Activated T-helper 17 cell treated with anti-CD3 and anti-CD28 coated beads, Interleukin-2, amount 50 U/mL, for 72 hours (primary cell): ENCODE measurements around the gene OLA1. TPM values are rescaled to one million over a fixed set of nuclear protein-coding genes. Genes with fewer than 3 reads are reported as not detected.
A peak's percentile ranks its signal among the peaks of the same experiment; 100 is the strongest.
"Not testable (repeated sequence)": the region's sequence is repeated elsewhere in the genome, so short reads cannot be mapped to it uniquely, and the experiment has no call there.

ENCODE experiments used
- ATAC-seq: fragments of 150-1000 bp; cut with Tn5 transposase; replicated peaks from 2 replicates; pipeline ENCODE4 v1.10.0; 2021; ENCODE audit warnings: mild to moderate bottlenecking, moderate library complexity
- H3K27ac Mint-ChIP-seq: one replicate; pipeline ENCODE4 v1.8.0; 2022; ENCODE audit warnings: mixed read lengths
- H3K27me3 Mint-ChIP-seq: one replicate; pipeline ENCODE4 v1.8.0; 2022; ENCODE audit warnings: mixed read lengths
- H3K36me3 Mint-ChIP-seq: one replicate; pipeline ENCODE4 v1.8.0; 2022; ENCODE audit warnings: low read depth, mild to moderate bottlenecking, mixed read lengths
- H3K4me1 Mint-ChIP-seq: one replicate; pipeline ENCODE4 v1.8.0; 2022; ENCODE audit warnings: mixed read lengths
- H3K4me3 Mint-ChIP-seq: one replicate; pipeline ENCODE4 v1.8.0; 2022; ENCODE audit warnings: mild to moderate bottlenecking, mixed read lengths
- H3K9me3 Mint-ChIP-seq: one replicate; pipeline ENCODE4 v1.8.0; 2022; ENCODE audit warnings: mixed read lengths
- total RNA-seq, 2 donors: library from RNA; stranded (reverse); gene quantifications; one replicate each; pipeline ENCODE4 v1.2.3, GENCODE V29; 2022

Gene OLA1
- total RNA-seq, result 100 to 1,000 TPM; 102 to 123 TPM

GRCh38 chr2:174248187-174248997 lies at the start of gene OLA1:
Gene OLA1, minus strand, starts transcription at chr2:174248532. Its CDS starts 1,717 bp downstream, at chr2:174246815.
- Mint-ChIP-seq H3K36me3 (peaks cover 34% of the 10 kb centered on the region), H3K4me3 (peak within 1 kb of the TSS; percentile 89), H3K27me3 (no peaks in the 10 kb centered on the region), H3K27ac (peak within 1 kb of the TSS; percentile 90), H3K9me3 (no peaks in the 10 kb centered on the region), H3K4me1 (peaks cover 17% of the 10 kb centered on the region)
- peak; percentile 98 for ATAC-seq

DNA sequence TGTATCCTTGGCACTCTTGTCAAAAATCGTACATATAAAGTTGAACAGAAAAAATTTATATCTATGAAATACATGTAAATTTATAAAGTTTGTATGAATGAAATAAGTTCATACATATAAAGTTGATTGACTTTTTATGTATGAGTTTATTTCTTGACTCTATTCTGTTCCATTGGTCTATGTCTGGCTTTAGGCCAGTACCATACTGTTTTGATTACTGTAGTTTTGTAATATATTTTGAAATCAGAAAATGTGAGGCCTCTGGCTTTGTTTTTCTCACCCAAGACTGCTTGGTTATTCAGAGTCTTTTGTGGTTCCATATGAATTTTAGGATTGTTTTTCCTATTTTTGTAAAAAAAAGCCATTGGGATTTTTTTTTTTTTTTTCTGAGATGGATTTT lies 44.6 kb upstream of the OLA1 start:
- ATAC-seq, result no peak
- H3K36me3 Mint-ChIP-seq, result no peaks in the 10 kb centered on the region
- no peak overlapping the region for H3K4me3 Mint-ChIP-seq
- H3K4me1 Mint-ChIP-seq, result no peaks in the 10 kb centered on the region
- no peak overlapping the region for H3K27ac Mint-ChIP-seq
- H3K9me3 Mint-ChIP-seq, result no peaks in the 10 kb centered on the region
- H3K27me3 Mint-ChIP-seq, result peaks cover 13% of the 10 kb centered on the region

GRCh38 chr2:174286172-174286571 lies 37.8 kb upstream of the OLA1 start:
- no peak overlapping the region for H3K4me3 Mint-ChIP-seq
- H3K36me3 Mint-ChIP-seq, result no peaks in the 10 kb centered on the region
- no peaks in the 10 kb centered on the region for H3K9me3 Mint-ChIP-seq
- H3K4me1 Mint-ChIP-seq, result no peaks in the 10 kb centered on the region
- peaks cover 23% of the 10 kb centered on the region for H3K27me3 Mint-ChIP-seq
- no peak overlapping the region for H3K27ac Mint-ChIP-seq
- ATAC-seq, result no peak

DNA sequence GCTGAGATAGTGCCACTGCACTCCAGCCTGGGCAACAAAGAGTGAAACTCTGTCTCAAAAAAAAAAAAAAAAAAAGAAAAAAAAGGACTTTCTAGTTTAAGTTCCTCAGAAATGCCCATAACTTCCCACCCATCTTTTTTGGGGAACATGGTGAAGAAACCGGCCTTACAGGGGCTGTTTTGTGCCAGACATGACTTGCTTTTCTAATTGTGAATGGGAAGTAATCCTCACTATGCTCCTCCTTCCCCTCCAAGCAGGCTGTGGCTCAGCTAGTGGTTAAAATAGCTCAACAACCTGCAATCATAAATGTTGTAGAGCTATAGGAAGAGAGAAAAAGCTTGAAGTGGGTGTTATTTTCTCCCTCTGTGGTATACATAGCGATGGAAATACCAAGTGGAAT lies 34.1 kb upstream of the OLA1 start:
- Mint-ChIP-seq H3K4me1 (no peaks in the 10 kb centered on the region), H3K36me3 (no peaks in the 10 kb centered on the region)

GRCh38 chr2:174281736-174282135 lies 33.4 kb upstream of the OLA1 start:
- Mint-ChIP-seq H3K4me1 (no peaks in the 10 kb centered on the region), H3K4me3 (no peak overlapping the region), H3K27me3 (peaks cover 20% of the 10 kb centered on the region), H3K36me3 (no peaks in the 10 kb centered on the region), H3K27ac (no peak overlapping the region), H3K9me3 (no peaks in the 10 kb centered on the region)
- ATAC-seq, result no peak

More for the DNA sequence above, 34.1 kb upstream of the OLA1 start:
- Mint-ChIP-seq H3K4me3 (no peak overlapping the region), H3K9me3 (no peaks in the 10 kb centered on the region), H3K27ac (no peak overlapping the region), H3K27me3 (peaks cover 20% of the 10 kb centered on the region)
- ATAC-seq, result no peak

DNA sequence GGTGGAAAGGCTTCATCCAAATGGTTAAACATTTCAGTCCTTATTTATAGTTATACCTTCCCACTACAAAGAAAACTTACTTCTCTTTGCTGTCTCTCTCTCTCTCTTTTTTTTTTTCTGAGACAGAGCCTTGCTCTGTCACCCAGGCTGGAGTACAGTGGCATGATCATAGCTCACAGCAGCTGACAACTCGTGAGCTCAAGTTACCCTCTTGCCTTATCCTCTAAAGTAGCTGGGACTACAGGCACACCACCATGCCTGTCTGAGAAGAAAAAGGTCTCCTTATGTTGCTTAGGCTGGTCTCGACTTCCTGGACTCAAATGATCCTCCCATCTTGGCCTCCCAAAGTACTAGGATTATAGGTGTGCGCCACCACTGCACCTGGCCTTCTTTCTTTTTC lies 32.3 kb upstream of the OLA1 start:
- no peaks in the 10 kb centered on the region for H3K9me3 Mint-ChIP-seq
- no peaks in the 10 kb centered on the region for H3K4me1 Mint-ChIP-seq
- peaks cover 17% of the 10 kb centered on the region for H3K27me3 Mint-ChIP-seq
- H3K4me3 Mint-ChIP-seq, result no peak overlapping the region
- no peaks in the 10 kb centered on the region for H3K36me3 Mint-ChIP-seq
- no peak for ATAC-seq
- H3K27ac Mint-ChIP-seq, result no peak overlapping the region

DNA sequence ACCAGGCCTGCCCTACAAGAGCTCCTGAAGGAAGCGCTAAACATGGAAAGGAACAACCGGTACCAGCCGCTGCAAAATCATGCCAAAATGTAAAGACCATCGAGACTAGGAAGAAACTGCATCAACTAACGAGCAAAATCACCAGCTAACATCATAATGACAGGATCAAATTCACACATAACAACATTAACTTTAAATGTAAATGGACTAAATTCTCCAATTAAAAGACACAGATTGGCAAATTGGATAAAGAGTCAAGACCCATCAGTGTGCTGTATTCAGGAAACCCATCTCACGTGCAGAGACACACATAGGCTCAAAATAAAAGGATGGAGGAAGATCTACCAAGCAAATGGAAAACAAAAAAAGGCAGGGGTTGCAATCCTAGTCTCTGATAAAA lies 21.9 kb upstream of the OLA1 start:
- not testable (repeated sequence) for H3K4me3 Mint-ChIP-seq, H3K27ac Mint-ChIP-seq, H3K9me3 Mint-ChIP-seq, H3K4me1 Mint-ChIP-seq, H3K36me3 Mint-ChIP-seq, ATAC-seq
- H3K27me3 Mint-ChIP-seq, result peaks cover 23% of the 10 kb centered on the region

DNA sequence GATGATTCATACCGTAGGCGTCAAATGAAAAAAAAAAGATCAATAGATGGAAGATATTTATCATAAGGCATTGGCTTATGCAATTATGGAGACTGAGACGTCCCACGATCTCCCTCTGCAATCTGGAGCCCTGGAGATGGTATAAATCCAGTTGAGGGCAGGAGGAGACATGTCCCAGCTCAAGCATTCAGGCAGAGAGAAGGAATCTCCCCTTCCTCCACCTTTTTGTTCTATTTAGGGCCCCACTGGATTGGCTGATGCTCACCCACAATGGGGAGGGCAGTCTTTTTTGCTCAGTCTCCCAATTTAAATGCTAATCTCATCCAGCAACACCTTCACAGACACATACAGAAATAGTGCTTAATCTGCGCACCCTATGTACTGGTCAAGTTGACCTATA lies 18.0 kb upstream of the OLA1 start:
- Mint-ChIP-seq H3K4me1 (no peaks in the 10 kb centered on the region), H3K9me3 (no peaks in the 10 kb centered on the region), H3K4me3 (no peak overlapping the region), H3K27ac (no peak overlapping the region), H3K36me3 (no peaks in the 10 kb centered on the region), H3K27me3 (peaks cover 30% of the 10 kb centered on the region)
- no peak for ATAC-seq

DNA sequence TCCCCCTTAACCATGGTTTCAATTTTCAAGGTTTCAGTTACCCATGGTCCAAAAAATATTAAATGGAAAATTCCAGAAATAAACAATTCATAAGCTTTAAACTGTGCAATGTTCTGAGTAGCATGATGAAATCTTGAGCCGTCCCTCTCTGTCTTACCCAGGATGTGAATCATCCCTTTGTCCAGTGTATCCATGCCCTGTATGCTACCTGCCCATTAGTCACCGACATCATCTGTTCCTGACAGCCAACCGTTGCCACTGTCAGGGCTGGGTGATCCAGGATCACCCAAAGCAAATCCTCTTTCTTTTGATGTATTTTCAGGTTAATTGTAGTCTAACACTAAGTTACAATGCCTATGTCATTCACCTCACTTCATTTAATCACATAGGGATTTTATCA lies 15.7 kb upstream of the OLA1 start:
- Mint-ChIP-seq H3K36me3 (no peaks in the 10 kb centered on the region), H3K27ac (no peak overlapping the region), H3K27me3 (peaks cover 37% of the 10 kb centered on the region)

GRCh38 chr2:174259981-174260380 lies 11.6 kb upstream of the OLA1 start:
- no peak overlapping the region for H3K27ac Mint-ChIP-seq
- peaks cover 11% of the 10 kb centered on the region for H3K27me3 Mint-ChIP-seq
- H3K4me3 Mint-ChIP-seq, result no peak overlapping the region
- H3K9me3 Mint-ChIP-seq, result no peaks in the 10 kb centered on the region
- H3K36me3 Mint-ChIP-seq, result no peaks in the 10 kb centered on the region
- no peak for ATAC-seq
- H3K4me1 Mint-ChIP-seq, result no peaks in the 10 kb centered on the region

More for the DNA sequence above, 15.7 kb upstream of the OLA1 start:
- no peaks in the 10 kb centered on the region for H3K4me1 Mint-ChIP-seq
- no peaks in the 10 kb centered on the region for H3K9me3 Mint-ChIP-seq
- ATAC-seq, result no peak
- no peak overlapping the region for H3K4me3 Mint-ChIP-seq

GRCh38 chr2:174254267-174254666 lies 5.9 kb upstream of the OLA1 start:
- Mint-ChIP-seq H3K27ac (no peak overlapping the region), H3K27me3 (no peaks in the 10 kb centered on the region), H3K4me3 (no peak overlapping the region), H3K4me1 (peaks cover 3% of the 10 kb centered on the region), H3K36me3 (no peaks in the 10 kb centered on the region), H3K9me3 (no peaks in the 10 kb centered on the region)
- no peak for ATAC-seq

GRCh38 chr2:174248998-174249592 lies 763 bp upstream of the OLA1 start:
- peak overlapping the region; percentile 72 for H3K27ac Mint-ChIP-seq
- ATAC-seq, result no peak
- H3K4me1 Mint-ChIP-seq, result peaks cover 17% of the 10 kb centered on the region

GRCh38 chr2:174247474-174248186 lies 702 bp downstream of the OLA1 start:
- Mint-ChIP-seq H3K9me3 (no peaks in the 10 kb centered on the region), H3K27ac (peak overlapping the region; percentile 90), H3K36me3 (peaks cover 42% of the 10 kb centered on the region), H3K4me3 (peak overlapping the region; percentile 89), H3K4me1 (peaks cover 17% of the 10 kb centered on the region), H3K27me3 (no peaks in the 10 kb centered on the region)
- peak; percentile 0 for ATAC-seq

More at GRCh38 chr2:174248998-174249592, 763 bp upstream of the OLA1 start:
- Mint-ChIP-seq H3K9me3 (no peaks in the 10 kb centered on the region), H3K36me3 (peaks cover 27% of the 10 kb centered on the region), H3K4me3 (peak overlapping the region; percentile 89), H3K27me3 (no peaks in the 10 kb centered on the region)

DNA sequence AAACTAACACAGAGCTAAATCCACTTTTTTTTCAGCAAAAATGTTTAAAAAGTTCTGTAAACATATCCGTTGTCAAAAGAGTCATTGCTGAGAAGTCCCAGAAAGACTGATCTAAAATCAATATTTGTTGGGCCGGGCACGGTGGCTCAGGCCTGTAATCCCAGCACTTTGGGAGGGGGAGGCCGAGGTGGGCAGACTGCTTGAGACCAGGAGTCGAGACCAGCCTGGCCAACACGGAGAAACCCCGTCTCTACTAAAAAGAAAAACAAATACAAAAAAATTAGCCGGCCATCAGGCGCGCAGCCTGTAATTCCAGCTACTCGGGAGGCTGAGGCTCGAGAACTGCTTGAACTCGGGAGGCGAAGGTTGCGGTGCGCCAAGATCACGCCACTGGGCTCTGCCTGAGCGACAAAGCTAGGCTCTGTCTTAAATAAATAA lies 1.4 kb downstream of the OLA1 start:
- no peaks in the 10 kb centered on the region for H3K9me3 Mint-ChIP-seq
- H3K4me1 Mint-ChIP-seq, result peaks cover 17% of the 10 kb centered on the region
- peaks cover 48% of the 10 kb centered on the region for H3K36me3 Mint-ChIP-seq
- no peak for ATAC-seq
- H3K27me3 Mint-ChIP-seq, result no peaks in the 10 kb centered on the region
- H3K27ac Mint-ChIP-seq, result no peak overlapping the region
- peak overlapping the region; percentile 89 for H3K4me3 Mint-ChIP-seq

DNA sequence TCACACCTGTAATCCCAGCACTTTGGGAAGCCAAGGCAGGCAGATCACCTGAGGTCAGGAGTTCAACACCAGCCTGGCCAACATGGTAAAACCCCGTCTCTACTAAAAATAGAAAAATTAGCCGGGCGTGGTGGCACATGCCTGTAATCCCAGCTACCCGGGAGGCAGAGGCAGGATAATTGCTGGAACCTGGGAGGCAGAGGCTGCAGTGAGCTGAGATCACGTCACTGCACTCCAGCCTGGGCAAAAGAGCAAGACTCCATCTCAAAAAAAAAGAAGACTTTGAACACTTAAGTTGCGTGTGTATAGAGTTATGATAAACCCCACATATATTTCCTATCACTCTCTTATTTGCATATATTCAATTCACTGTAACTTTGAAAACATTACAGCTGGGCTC lies 2.7 kb downstream of the OLA1 start:
- not testable (repeated sequence) for H3K4me3 Mint-ChIP-seq, H3K27ac Mint-ChIP-seq, H3K9me3 Mint-ChIP-seq, ATAC-seq, H3K27me3 Mint-ChIP-seq
- Mint-ChIP-seq H3K4me1 (peaks cover 17% of the 10 kb centered on the region), H3K36me3 (peaks cover 52% of the 10 kb centered on the region)
